ENCODE measurements around the gene OR6C76.
"Not testable (repeated sequence)": the region's sequence is repeated elsewhere in the genome, so short reads cannot be mapped to it uniquely, and the experiment has no call there.

Gene OR6C76

GRCh38 chr12:55416961-55417360, 9.1 kb upstream of the OR6C76 start:
- TF ChIP-seq CTCF (IDR thresholded peaks at IDR 0.05; ENCODE audit: insufficient read depth, low read depth, low read length, missing control alignments): no peak
- H3K4me3 ChIP-seq (ENCODE audit: low read depth, low read length): no peak overlapping the region
- no peak for DNase-seq (ENCODE audit: low read depth)

- H3K4me3 ChIP-seq (ENCODE audit: low read depth, low read length): no peak overlapping the region
- no peak for TF ChIP-seq CTCF (IDR thresholded peaks at IDR 0.05; ENCODE audit: insufficient read depth, low read depth, low read length, missing control alignments)
- no peak for DNase-seq (ENCODE audit: low read depth)
Measured at GRCh38 chr12:55420307-55420962, 5.6 kb upstream of the OR6C76 start.

GRCh38 chr12:55428331-55429243, 2.5 kb downstream of the OR6C76 start:
- TF ChIP-seq CTCF (IDR thresholded peaks at IDR 0.05; ENCODE audit: insufficient read depth, low read depth, low read length, missing control alignments): no peak
- H3K4me3 ChIP-seq (ENCODE audit: low read depth, low read length): no peak overlapping the region
- no peak for DNase-seq (ENCODE audit: low read depth)

GRCh38 chr12:55441233-55441632, 15.2 kb downstream of the OR6C76 start:
- H3K4me3 ChIP-seq (ENCODE audit: low read depth, low read length); DNase-seq (ENCODE audit: low read depth): not testable (repeated sequence)

- DNase-seq (ENCODE audit: low read depth): no peak
- TF ChIP-seq CTCF (IDR thresholded peaks at IDR 0.05; ENCODE audit: insufficient read depth, low read depth, low read length, missing control alignments): no peak
- no peak within 1 kb of the TSS for H3K4me3 ChIP-seq (ENCODE audit: low read depth, low read length)
Measured at GRCh38 chr12:55443776-55444175, 17.7 kb downstream of the OR6C76 start, which contains the start of gene OR6C2. OR6C2 (plus strand) TSS chr12:55444076; CDS start chr12:55452214, 8,138 bp downstream.

GRCh38 chr12:55445357-55445756, 19.3 kb downstream of the OR6C76 start:
- TF ChIP-seq CTCF (IDR thresholded peaks at IDR 0.05; ENCODE audit: insufficient read depth, low read depth, low read length, missing control alignments): no peak
- DNase-seq (ENCODE audit: low read depth): no peak
- H3K4me3 ChIP-seq (ENCODE audit: low read depth, low read length): no peak overlapping the region

GRCh38 chr12:55446326-55446725, 20.3 kb downstream of the OR6C76 start:
- no peak for DNase-seq (ENCODE audit: low read depth)
- no peak for TF ChIP-seq CTCF (IDR thresholded peaks at IDR 0.05; ENCODE audit: insufficient read depth, low read depth, low read length, missing control alignments)
- no peak overlapping the region for H3K4me3 ChIP-seq (ENCODE audit: low read depth, low read length)
